Endometrium (tissue), 2 donors: ENCODE results near the gene FNTB.
"Not testable (repeated sequence)": the region's sequence is repeated elsewhere in the genome, so short reads cannot be mapped to it uniquely, and the experiment has no call there.

ENCODE experiments used
- FAIRE-seq: peaks from 2 replicates; lab custom pipeline; 2012; peaks lifted over from hg19 to GRCh38; lab: Jason Lieb, UNC
- donor health status: control.
- donor health status: control.

FNTB gene

GRCh38 chr14:65087835-65088234 lies 101.1 kb downstream of the FNTB start:
- not testable (repeated sequence) for FAIRE-seq

GRCh38 chr14:65092349-65092748 lies 105.7 kb downstream of the FNTB start:
- no peak for FAIRE-seq

- peak; percentile 76 for FAIRE-seq
Measured at GRCh38 chr14:65095633-65096205, 109.0 kb downstream of the FNTB start.

GRCh38 chr14:65096323-65097089 lies 109.8 kb downstream of the FNTB start:
- no peak for FAIRE-seq

- peak; percentile 29 for FAIRE-seq
Measured at GRCh38 chr14:65098586-65098985, 111.9 kb downstream of the FNTB start.

- no peak for FAIRE-seq
Measured at GRCh38 chr14:65100922-65101541, 114.3 kb downstream of the FNTB start.

GRCh38 chr14:65101631-65102440 lies 115.1 kb downstream of the FNTB start:
- FAIRE-seq = no peak

- peak; percentile 70 for FAIRE-seq
Measured at GRCh38 chr14:65102441-65103149, 115.9 kb downstream of the FNTB start, which contains the start of gene MAX. Gene MAX (minus strand): TSS chr14:65102517. CDS start chr14:65102339, 178 bp downstream.

GRCh38 chr14:65103150-65103760 lies 116.6 kb downstream of the FNTB start:
- FAIRE-seq = no peak

- FAIRE-seq = no peak
Measured at GRCh38 chr14:65104791-65105190, 118.1 kb downstream of the FNTB start.

- no peak for FAIRE-seq
Measured at GRCh38 chr14:65106316-65106715, 119.6 kb downstream of the FNTB start.

GRCh38 chr14:65106736-65107135 lies 120.0 kb downstream of the FNTB start:
- no peak for FAIRE-seq

- no peak for FAIRE-seq
Measured at GRCh38 chr14:65107200-65107599, 120.5 kb downstream of the FNTB start.

GRCh38 chr14:65109357-65109756 lies 122.7 kb downstream of the FNTB start:
- FAIRE-seq = no peak

GRCh38 chr14:65110525-65110924 lies 123.8 kb downstream of the FNTB start:
- FAIRE-seq = no peak
